Stimulated activated CD4-positive, alpha-beta T cell treated with anti-CD3 and anti-CD28 coated beads, Interleukin-1b, Interleukin-23, amount 100 ng/mL, for 1 hour (primary cell): Measurements from ENCODE around the gene NSG1.
"Not testable (repeated sequence)": the region's sequence is repeated elsewhere in the genome, so short reads cannot be mapped to it uniquely, and the experiment has no call there.

ENCODE experiments used
- DNase-seq, 2 donors: peaks; one replicate each; pipeline ENCODE4 v3.0.0-alpha.2; 2020; ENCODE audit warnings: low read depth in 2 of 2

NSG1 gene

GRCh38 chr4:4415806-4416805 is 29.2 kb downstream of the NSG1 start:
- no peak for DNase-seq

GRCh38 chr4:4416981-4417380 is 30.1 kb downstream of the NSG1 start:
- DNase-seq, result no peak

- DNase-seq, result no peak
These were observed 31.0 kb downstream of the NSG1 start for GRCh38 chr4:4417886-4418285.

- DNase-seq, result no peak
These were observed 31.9 kb downstream of the NSG1 start for GRCh38 chr4:4418676-4419390.

GRCh38 chr4:4419896-4420295 is 33.0 kb downstream of the NSG1 start:
- DNase-seq, result no peak

- no peak for DNase-seq
These were observed 33.5 kb downstream of the NSG1 start for GRCh38 chr4:4420421-4420820.

- DNase-seq, result no peak
These were observed 34.5 kb downstream of the NSG1 start for GRCh38 chr4:4421356-4421755.

GRCh38 chr4:4422117-4422516 is 35.2 kb downstream of the NSG1 start:
- not testable (repeated sequence) for DNase-seq

- no peak for DNase-seq
These were observed 36.1 kb downstream of the NSG1 start for GRCh38 chr4:4422856-4423499.

- no peak for DNase-seq
These were observed 37.0 kb downstream of the NSG1 start for GRCh38 chr4:4423706-4424498.

- DNase-seq, result no peak
These were observed 37.7 kb downstream of the NSG1 start for GRCh38 chr4:4424499-4425115.

GRCh38 chr4:4425119-4425690 is 38.3 kb downstream of the NSG1 start:
- DNase-seq, result no peak

- no peak for DNase-seq
These were observed 38.8 kb downstream of the NSG1 start for GRCh38 chr4:4425696-4426095.

- no peak for DNase-seq
These were observed 39.7 kb downstream of the NSG1 start for GRCh38 chr4:4426511-4427120.

GRCh38 chr4:4427121-4427870 is 40.4 kb downstream of the NSG1 start:
- DNase-seq, result no peak

GRCh38 chr4:4427886-4428285 is 41.0 kb downstream of the NSG1 start:
- no peak for DNase-seq

GRCh38 chr4:4428966-4429875 is 42.3 kb downstream of the NSG1 start:
- DNase-seq, result no peak

- no peak for DNase-seq
These were observed 43.7 kb downstream of the NSG1 start for GRCh38 chr4:4430492-4431195.
